ENCODE data around the gene TRMT1.
A peak's percentile ranks its signal among the peaks of the same experiment; 100 is the strongest.

Gene TRMT1

DNA sequence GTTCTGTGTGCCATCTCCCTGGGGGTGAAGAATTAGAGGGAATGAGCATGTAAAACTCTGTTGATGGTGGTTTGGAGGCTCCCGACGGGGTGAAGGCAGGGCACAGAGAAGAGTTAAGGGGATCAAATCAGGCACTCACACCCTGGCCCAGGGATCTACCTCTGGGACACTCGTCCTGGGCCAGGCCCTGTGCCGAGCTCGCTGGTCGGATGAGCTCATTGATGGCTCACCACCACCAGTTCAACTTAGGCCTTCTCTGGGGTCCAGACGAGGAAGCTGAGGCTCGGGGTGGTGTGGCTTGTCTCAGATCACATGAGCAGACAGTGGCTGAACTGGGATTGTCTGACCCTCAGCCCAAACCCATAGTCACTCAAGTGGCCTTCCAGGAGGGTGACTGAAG is 3.1 kb upstream of the TRMT1 start:
- Histone ChIP-seq H3K36me3 (ENCODE audit: insufficient read depth, low read length) (peaks cover 6% of the 10 kb centered on the region), H3K4me3 (ENCODE audit: low read depth in 1 of 2, low read length in 2 of 2) (peak overlapping the region in 1 of 2 donors; percentile 68), H3K27ac (ENCODE audit: low read depth, low read length) (no peak overlapping the region), H3K9me3 (ENCODE audit: low read length) (no peaks in the 10 kb centered on the region), H3K27me3 (ENCODE audit: control insufficient read depth in 1 of 2, insufficient read depth in 2 of 2, low read length in 2 of 2) (no peaks in the 10 kb centered on the region), H3K4me1 (ENCODE audit: insufficient read depth, low read length) (peaks cover 31% of the 10 kb centered on the region), H3K9ac (ENCODE audit: low read length) (peak overlapping the region; percentile 49)

DNA sequence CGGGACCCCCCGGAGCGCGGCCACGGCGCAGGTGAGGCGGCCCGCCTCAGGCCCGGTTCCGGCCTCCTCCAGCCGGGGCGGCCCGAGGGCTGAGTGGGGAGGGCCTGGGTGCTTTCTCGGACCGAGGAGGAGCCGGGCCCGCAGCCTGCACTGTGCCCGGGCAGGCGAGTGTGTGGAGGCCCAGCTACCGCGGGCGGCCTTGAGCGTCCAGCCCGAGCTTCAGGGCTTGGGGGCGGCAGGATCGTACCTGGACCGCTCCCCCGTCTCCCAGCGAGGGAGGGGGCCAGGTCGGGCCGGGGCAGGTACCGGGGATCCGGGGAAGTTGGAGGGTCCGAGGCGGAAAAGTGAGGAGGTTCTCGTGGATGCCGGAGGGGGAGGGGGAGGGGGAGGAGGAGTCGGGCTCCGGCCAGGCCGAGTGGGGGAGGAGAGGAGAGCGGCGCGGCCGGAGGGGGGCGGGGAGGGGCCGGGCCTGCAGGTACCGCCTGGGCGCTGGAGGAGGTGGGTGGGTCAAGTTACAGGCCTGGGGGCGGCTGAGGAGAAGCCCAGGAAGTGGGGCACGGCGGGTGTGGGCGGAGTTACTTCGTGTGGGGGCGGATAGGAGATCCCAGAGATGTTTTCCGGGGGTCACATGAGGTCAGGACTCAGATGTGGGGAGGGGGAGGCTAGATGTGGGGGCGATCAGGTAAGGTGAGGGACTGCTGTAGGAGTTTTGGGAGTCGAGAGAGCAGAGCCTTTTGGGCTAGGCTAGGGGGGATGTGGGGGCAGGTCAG is 2.1 kb upstream of the TRMT1 start:
- H3K36me3 ChIP-seq (ENCODE audit: insufficient read depth, low read length): peaks cover 6% of the 10 kb centered on the region
- peak overlapping the region; percentile 68 to 90 for H3K4me3 ChIP-seq (ENCODE audit: low read depth in 1 of 2, low read length in 2 of 2)
- no peaks in the 10 kb centered on the region for H3K9me3 ChIP-seq (ENCODE audit: low read length)
- peak overlapping the region; percentile 71 for H3K27ac ChIP-seq (ENCODE audit: low read depth, low read length)
- H3K9ac ChIP-seq (ENCODE audit: low read length): peak overlapping the region; percentile 49
- H3K27me3 ChIP-seq (ENCODE audit: control insufficient read depth in 1 of 2, insufficient read depth in 2 of 2, low read length in 2 of 2): no peaks in the 10 kb centered on the region
- H3K4me1 ChIP-seq (ENCODE audit: insufficient read depth, low read length): peaks cover 31% of the 10 kb centered on the region

DNA sequence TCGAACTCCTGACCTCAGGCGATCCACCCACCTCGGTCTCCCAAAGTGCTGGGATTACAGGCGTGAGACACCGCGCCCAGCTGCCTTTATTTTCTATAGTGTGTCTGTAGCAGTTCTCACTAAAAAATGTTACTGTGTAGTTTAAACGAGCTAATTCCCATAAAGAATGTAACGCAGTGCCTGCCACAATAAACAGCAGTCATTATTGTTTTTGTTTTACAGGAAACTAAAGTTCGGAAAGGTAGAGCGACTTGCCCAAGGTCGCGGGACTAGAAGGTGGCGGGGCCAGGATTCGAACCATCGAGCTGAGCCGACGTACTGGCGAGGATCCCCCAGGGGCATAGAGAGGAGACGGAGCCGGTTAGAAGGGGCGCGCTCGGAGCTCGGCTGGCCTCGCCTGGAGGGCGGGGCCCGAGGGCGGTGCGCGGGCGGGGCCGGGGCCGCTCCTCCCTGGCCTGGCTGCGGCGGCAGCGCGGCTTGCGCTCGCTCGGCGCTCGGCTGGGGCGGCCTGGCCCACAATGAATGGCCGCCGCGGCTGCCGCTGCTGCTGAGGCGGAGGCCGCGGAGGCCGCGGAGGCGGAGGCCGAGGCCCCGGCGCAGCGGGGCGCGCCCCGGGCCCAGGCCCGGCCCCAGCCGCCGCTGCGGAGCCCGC is 1.4 kb upstream of the TRMT1 start, which contains the start of gene NACC1:
Gene NACC1 (plus strand): TSS at position 493 of the 652 bp plus-strand sequence. CDS start 16,944 bp downstream, outside the sequence.
- Histone ChIP-seq H3K9me3 (ENCODE audit: low read length) (no peaks in the 10 kb centered on the region), H3K36me3 (ENCODE audit: insufficient read depth, low read length) (peaks cover 6% of the 10 kb centered on the region), H3K4me1 (ENCODE audit: insufficient read depth, low read length) (peaks cover 31% of the 10 kb centered on the region), H3K27ac (ENCODE audit: low read depth, low read length) (peak within 1 kb of the TSS; percentile 81), H3K4me3 (ENCODE audit: low read depth in 1 of 2, low read length in 2 of 2) (peak within 1 kb of the TSS; percentile 90 to 92), H3K27me3 (ENCODE audit: control insufficient read depth in 1 of 2, insufficient read depth in 2 of 2, low read length in 2 of 2) (no peaks in the 10 kb centered on the region), H3K9ac (ENCODE audit: low read length) (peak within 1 kb of the TSS; percentile 49)

DNA sequence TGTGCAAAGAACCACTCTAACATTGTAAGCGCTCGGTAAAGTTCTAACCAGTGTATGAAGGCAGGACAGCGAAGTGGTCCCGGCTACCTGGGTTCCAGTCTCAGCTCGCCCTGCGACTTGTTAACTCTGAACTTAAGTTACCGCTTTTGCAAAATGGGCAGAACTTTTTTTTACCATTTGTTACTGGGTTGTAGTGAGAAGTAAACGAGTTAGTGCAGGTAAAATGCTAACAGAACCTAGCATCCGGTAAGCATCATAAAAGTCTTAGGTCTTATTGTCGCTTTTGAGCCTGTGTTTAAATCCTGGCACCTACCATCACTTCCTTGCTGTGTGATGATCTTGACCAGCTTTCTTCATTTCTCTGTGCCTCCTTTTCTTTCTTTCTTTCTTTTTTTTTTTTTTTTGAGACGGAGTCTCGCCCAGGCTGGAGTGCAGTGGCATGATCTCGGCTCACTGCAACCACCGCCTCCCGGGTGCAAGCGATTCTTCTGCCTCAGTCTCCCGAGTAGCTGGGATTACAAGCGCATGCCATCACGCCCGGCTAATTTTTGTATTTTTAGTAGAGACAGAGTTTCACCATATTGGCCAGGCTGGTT is 734 bp upstream of the TRMT1 start:
- Histone ChIP-seq H3K27ac (ENCODE audit: low read depth, low read length) (peak overlapping the region; percentile 81), H3K27me3 (ENCODE audit: control insufficient read depth in 1 of 2, insufficient read depth in 2 of 2, low read length in 2 of 2) (no peaks in the 10 kb centered on the region), H3K36me3 (ENCODE audit: insufficient read depth, low read length) (peaks cover 6% of the 10 kb centered on the region), H3K9me3 (ENCODE audit: low read length) (no peaks in the 10 kb centered on the region), H3K4me3 (ENCODE audit: low read depth in 1 of 2, low read length in 2 of 2) (peak overlapping the region; percentile 76 to 92), H3K9ac (ENCODE audit: low read length) (no peak overlapping the region), H3K4me1 (ENCODE audit: insufficient read depth, low read length) (peaks cover 31% of the 10 kb centered on the region)

DNA sequence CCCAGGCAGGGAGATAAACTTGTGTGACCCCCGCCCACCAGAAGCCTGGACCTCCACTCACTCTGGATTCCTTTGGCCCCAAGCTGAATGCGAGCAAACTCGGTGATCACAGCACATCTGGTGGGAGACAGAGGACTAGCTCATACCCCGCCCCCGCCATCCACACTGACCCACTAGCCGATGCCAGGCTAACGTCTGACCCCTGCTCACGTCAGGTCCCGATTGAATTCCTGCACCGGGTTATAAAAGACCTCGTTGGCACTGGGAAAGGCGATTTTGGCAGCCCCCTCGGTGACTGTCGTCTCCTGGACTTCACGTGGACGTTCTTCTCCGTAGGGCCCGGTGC is 631 bp downstream of the TRMT1 start:
- H3K4me3 ChIP-seq (ENCODE audit: low read depth in 1 of 2, low read length in 2 of 2): peak overlapping the region; percentile 76 to 92
- H3K27ac ChIP-seq (ENCODE audit: low read depth, low read length): peak overlapping the region; percentile 81
- H3K36me3 ChIP-seq (ENCODE audit: insufficient read depth, low read length): peaks cover 6% of the 10 kb centered on the region
- peak overlapping the region; percentile 57 for H3K9ac ChIP-seq (ENCODE audit: low read length)
- no peaks in the 10 kb centered on the region for H3K27me3 ChIP-seq (ENCODE audit: control insufficient read depth in 1 of 2, insufficient read depth in 2 of 2, low read length in 2 of 2)
- no peaks in the 10 kb centered on the region for H3K9me3 ChIP-seq (ENCODE audit: low read length)
- peaks cover 31% of the 10 kb centered on the region for H3K4me1 ChIP-seq (ENCODE audit: insufficient read depth, low read length)

DNA sequence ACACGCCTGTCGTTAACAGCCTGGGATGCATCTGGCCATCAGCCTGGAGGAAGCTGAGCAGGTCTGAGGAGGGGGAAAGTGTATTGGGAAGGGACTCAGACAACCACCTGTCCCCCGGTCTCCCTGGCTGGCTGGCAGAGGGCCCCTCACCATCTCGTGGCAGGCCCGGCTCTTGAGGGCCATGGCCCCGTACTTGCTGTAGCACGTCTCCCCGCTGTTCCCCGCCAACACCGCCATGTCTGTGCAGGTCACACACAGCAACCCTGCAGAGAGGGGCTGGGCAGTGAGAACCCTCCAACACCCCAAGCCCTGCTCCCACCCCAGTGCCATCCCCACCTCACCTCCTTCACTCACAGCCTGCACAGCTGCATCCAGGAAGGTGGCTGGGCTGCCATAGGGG is 4.0 kb downstream of the TRMT1 start:
- Histone ChIP-seq H3K9me3 (ENCODE audit: low read length) (no peaks in the 10 kb centered on the region), H3K4me1 (ENCODE audit: insufficient read depth, low read length) (peaks cover 14% of the 10 kb centered on the region), H3K27me3 (ENCODE audit: control insufficient read depth in 1 of 2, insufficient read depth in 2 of 2, low read length in 2 of 2) (no peaks in the 10 kb centered on the region), H3K4me3 (ENCODE audit: low read depth in 1 of 2, low read length in 2 of 2) (no peak overlapping the region), H3K36me3 (ENCODE audit: insufficient read depth, low read length) (peaks cover 8% of the 10 kb centered on the region), H3K9ac (ENCODE audit: low read length) (no peak overlapping the region), H3K27ac (ENCODE audit: low read depth, low read length) (no peak overlapping the region)

DNA sequence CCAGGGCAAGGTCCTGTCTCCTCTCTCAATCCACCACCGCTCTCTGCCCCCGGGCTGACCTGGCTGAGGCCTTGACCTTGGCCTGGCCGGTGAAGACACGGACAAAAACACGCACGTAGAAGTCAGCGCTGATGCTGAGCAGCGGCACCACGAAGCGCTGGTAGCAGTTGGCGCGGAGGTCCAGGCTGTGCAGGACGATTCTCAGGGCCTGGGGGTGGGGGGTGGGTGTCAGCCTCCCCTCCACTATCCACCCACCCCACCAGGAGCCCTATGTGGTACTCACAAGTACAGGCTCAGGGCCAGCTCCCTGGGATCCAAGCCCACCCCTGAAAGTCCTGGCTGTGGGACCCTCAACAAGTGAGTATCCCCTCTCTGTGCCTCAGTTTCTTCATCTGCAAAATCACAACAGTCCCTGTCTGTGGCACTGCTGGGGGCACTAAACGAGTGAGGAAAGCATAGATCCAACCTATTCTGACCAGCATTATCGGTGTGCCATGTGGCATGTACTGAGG is 6.4 kb downstream of the TRMT1 start:
- H3K4me3 ChIP-seq (ENCODE audit: low read depth in 1 of 2, low read length in 2 of 2): no peak overlapping the region
- no peak overlapping the region for H3K27ac ChIP-seq (ENCODE audit: low read depth, low read length)
- peaks cover 9% of the 10 kb centered on the region for H3K36me3 ChIP-seq (ENCODE audit: insufficient read depth, low read length)
- H3K9ac ChIP-seq (ENCODE audit: low read length): no peak overlapping the region
- no peaks in the 10 kb centered on the region for H3K4me1 ChIP-seq (ENCODE audit: insufficient read depth, low read length)
- H3K9me3 ChIP-seq (ENCODE audit: low read length): no peaks in the 10 kb centered on the region
- H3K27me3 ChIP-seq (ENCODE audit: control insufficient read depth in 1 of 2, insufficient read depth in 2 of 2, low read length in 2 of 2): no peaks in the 10 kb centered on the region

DNA sequence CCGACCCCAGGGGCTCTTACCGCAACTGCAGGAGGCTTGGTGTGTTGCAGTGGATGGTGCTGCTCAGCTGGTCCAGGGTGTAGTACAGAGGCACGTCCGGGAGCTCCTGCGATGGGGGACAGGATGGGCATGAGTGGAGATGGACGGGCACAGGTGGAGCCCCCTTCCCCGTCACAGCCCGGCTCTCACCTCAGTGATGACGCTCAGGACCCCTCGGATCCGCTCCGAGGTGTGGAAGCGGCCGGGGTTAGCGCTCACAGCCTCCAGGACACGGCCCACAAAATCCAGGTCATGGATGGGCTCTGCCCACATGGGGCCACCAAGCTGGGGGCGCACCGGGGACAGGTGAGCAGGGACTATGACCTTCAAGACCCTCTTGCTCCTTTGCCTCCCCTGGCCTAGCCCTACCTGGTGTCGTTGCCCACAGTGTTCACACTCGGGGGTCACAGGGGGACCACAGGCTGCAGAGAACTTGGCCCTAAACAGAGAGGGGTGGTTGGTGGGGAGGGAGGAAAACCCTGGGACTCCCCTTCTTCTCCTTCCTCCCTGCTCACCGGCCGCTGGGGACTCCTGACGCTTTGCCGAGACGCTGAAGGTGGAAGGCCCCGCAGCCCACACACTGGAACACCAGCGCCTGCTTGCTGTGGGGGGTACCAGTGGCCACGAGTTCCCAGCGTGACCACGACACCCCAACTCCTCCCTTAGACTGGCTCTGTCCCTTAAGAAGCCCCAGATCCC is 7.0 kb downstream of the TRMT1 start:
- no peak overlapping the region for H3K27ac ChIP-seq (ENCODE audit: low read depth, low read length)
- no peaks in the 10 kb centered on the region for H3K4me1 ChIP-seq (ENCODE audit: insufficient read depth, low read length)
- peaks cover 5% of the 10 kb centered on the region for H3K36me3 ChIP-seq (ENCODE audit: insufficient read depth, low read length)
- H3K4me3 ChIP-seq (ENCODE audit: low read depth in 1 of 2, low read length in 2 of 2): no peak overlapping the region
- no peaks in the 10 kb centered on the region for H3K27me3 ChIP-seq (ENCODE audit: control insufficient read depth in 1 of 2, insufficient read depth in 2 of 2, low read length in 2 of 2)
- no peak overlapping the region for H3K9ac ChIP-seq (ENCODE audit: low read length)
- H3K9me3 ChIP-seq (ENCODE audit: low read length): no peaks in the 10 kb centered on the region

DNA sequence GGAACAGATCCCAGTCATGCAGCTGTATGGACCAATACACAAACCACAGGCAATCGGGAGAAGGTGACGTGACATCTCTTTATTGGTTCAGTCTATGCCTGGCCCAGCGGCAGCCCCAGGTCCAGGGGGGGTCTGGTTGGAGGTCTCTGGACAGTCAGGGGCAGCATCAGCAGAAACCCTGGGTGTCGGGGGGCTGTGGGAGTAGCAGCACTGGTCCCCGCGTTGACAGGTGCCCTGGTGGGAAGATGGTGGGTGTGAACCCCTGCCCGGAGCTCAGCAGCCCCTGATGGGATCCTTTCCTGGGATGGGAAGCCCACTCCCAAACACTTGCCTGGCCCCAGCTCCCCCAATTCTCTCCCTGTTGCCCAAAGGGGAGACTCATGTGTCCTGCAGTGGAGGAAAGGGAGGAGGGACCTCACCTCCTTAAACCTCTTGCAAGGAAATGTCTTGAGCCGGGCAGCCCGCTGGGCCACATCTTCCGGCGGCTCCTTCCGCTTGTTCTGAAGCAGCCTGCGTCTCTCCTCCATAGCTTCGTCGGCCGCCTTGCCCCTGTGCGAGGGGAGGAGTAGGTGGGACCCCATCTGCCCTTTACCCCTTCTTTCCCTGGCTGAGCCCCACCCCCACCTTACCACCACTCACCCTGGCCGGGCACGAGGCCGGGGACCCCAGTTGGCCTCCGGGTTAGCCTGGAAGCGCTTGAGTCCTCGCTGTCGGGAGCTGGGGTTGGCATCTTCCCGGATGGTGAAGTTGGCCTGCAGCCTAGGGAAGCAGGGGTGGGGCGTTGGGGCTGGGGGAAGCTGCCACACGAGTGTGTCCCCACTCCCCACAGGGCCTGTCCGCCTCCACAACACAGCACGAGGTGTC is 11.5 kb downstream of the TRMT1 start:
- H3K9me3 ChIP-seq (ENCODE audit: low read length): no peaks in the 10 kb centered on the region
- H3K4me1 ChIP-seq (ENCODE audit: insufficient read depth, low read length): peaks cover 19% of the 10 kb centered on the region
- peaks cover 5% of the 10 kb centered on the region for H3K36me3 ChIP-seq (ENCODE audit: insufficient read depth, low read length)
- H3K27me3 ChIP-seq (ENCODE audit: control insufficient read depth in 1 of 2, insufficient read depth in 2 of 2, low read length in 2 of 2): no peaks in the 10 kb centered on the region
- H3K9ac ChIP-seq (ENCODE audit: low read length): no peak overlapping the region
- peak overlapping the region; percentile 39 for H3K27ac ChIP-seq (ENCODE audit: low read depth, low read length)
- H3K4me3 ChIP-seq (ENCODE audit: low read depth in 1 of 2, low read length in 2 of 2): no peak overlapping the region

DNA sequence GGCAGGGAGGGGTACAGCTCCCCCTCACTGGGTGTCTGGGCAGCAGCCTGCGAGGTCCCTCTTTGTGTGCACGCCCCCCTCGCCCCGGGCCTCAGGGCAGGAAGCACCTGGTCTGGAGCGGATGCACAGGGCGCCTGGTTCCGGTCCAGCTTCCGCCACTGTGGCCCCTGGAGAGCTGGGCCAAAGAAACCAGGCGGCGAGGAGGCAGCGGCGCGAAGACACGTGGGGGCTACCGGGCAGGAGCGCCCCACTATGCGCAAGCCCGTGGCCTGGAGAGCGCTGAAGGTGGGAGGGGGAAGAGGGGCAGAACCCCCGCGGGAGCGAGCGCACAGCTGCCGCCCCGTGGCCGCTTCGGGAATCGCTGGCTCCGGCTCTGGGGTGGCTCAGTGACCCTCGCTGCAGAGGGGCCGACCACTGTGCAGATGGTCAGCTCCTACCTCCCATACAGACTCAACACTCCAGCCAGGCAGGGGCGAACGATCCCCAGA is 12.1 kb downstream of the TRMT1 start:
- Histone ChIP-seq H3K36me3 (ENCODE audit: insufficient read depth, low read length) (peaks cover 5% of the 10 kb centered on the region), H3K27ac (ENCODE audit: low read depth, low read length) (no peak overlapping the region), H3K9ac (ENCODE audit: low read length) (no peak overlapping the region), H3K27me3 (ENCODE audit: control insufficient read depth in 1 of 2, insufficient read depth in 2 of 2, low read length in 2 of 2) (no peaks in the 10 kb centered on the region), H3K9me3 (ENCODE audit: low read length) (no peaks in the 10 kb centered on the region), H3K4me1 (ENCODE audit: insufficient read depth, low read length) (peaks cover 23% of the 10 kb centered on the region), H3K4me3 (ENCODE audit: low read depth in 1 of 2, low read length in 2 of 2) (no peak overlapping the region)

Measured in muscle layer of colon (tissue), 2 donors.